DOHH2 (cell line): ENCODE measurements around the gene DHRS9.

Source experiments
- EZH2phosphoT487 ChIP-seq: fragments of 200-600 bp; sonication (generic); IDR thresholded peaks from 2 replicates; pipeline ENCODE4 v1.6.1; 2017; ENCODE audit warnings: borderline replicate concordance, mild to moderate bottlenecking, antibody characterized with exemption, low read length, moderate library complexity, mixed read lengths
- TF ChIP-seq, protein P1 (sequence below): fragments of 200-600 bp; sonication (generic); IDR thresholded peaks from one replicate; pipeline ENCODE4 v1.5.1; 2014; ENCODE audit warnings: antibody characterized with exemption, mild to moderate bottlenecking, low read depth, low read length; ENCODE audit not compliant: poor library complexity, severe bottlenecking

DNA sequence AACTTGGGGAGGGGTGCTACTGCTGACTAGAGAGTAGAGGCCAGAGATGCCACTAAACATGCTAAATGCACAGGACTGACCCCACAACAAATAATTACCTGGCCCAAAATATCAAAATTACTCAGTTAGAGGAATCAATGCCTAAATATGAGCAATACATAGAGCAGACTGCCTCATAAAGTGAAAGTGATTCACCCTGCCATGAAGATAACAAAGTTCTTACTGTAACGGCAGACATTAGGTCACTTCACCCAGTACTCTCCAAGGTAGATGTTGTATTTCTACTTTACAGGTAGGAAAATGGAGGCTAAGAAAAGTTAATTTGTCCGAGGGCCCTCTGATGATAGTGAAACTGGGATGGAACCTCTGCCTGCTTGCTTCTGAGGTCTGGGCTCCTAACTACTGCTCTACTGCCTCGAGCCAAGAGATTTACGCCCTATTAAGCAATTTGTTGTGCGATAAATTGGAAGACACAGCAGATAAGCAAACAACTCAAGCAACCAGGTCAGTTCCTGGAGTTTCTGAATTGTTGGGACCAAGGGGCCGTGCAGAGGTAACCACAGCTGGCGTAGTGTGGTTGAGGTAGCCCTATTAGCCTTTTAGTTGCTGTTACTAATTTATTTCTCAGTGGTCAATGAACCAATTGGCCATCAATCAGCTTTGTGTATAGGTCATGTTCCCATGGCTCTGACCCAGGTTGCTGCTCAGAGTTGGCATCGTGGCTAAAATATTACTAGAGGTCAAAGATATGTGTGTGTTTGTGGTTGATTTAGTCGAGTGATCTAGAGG lies 4.8 kb downstream of the DHRS9 start:
- TF ChIP-seq, protein P1, sequence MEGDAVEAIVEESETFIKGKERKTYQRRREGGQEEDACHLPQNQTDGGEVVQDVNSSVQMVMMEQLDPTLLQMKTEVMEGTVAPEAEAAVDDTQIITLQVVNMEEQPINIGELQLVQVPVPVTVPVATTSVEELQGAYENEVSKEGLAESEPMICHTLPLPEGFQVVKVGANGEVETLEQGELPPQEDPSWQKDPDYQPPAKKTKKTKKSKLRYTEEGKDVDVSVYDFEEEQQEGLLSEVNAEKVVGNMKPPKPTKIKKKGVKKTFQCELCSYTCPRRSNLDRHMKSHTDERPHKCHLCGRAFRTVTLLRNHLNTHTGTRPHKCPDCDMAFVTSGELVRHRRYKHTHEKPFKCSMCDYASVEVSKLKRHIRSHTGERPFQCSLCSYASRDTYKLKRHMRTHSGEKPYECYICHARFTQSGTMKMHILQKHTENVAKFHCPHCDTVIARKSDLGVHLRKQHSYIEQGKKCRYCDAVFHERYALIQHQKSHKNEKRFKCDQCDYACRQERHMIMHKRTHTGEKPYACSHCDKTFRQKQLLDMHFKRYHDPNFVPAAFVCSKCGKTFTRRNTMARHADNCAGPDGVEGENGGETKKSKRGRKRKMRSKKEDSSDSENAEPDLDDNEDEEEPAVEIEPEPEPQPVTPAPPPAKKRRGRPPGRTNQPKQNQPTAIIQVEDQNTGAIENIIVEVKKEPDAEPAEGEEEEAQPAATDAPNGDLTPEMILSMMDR = no peak
- no peak for TF ChIP-seq EZH2phosphoT487
